ENCODE results near the gene MPDZ. TPM values are rescaled to one million over a fixed set of nuclear protein-coding genes. Genes with fewer than 3 reads are reported as not detected.

The MPDZ gene
- total RNA-seq, 4 donors from 2014 or later: 34.2 to 53.9 (median 45.1) TPM

GRCh38 chr9:13089666-13090065, 189.8 kb downstream of the MPDZ start:
- no peaks in the 10 kb centered on the region for H3K36me3 ChIP-seq

GRCh38 chr9:13088720-13089427, 190.6 kb downstream of the MPDZ start:
- 19 to 23% methylated on average over 10 of the region's 10 CpGs for WGBS, 2 donors
- TF ChIP-seq POLR2A (IDR thresholded peaks at IDR 0.05): no peak
- peak; percentile 20 to 73 (median 54) for TF ChIP-seq CTCF (IDR thresholded peaks at IDR 0.05)
- no peaks in the 10 kb centered on the region for H3K36me3 ChIP-seq
- intact Hi-C loops (cut with DNase I): loop anchor here (5.0 kb wide), 2 partner anchors 57 to 372 kb away; no protein-coding TSS in a partner anchor
- no peaks in the 10 kb centered on the region for H3K9me3 ChIP-seq
- no peak overlapping the region for H3K27ac ChIP-seq
- no peak overlapping the region for H3K4me3 ChIP-seq (replicated peaks in 1 of 3)
- DNase-seq: no peak
- H3K27me3 ChIP-seq: no peaks in the 10 kb centered on the region
- H3K4me1 ChIP-seq: no peaks in the 10 kb centered on the region

More at GRCh38 chr9:13089666-13090065, 189.8 kb downstream of the MPDZ start:
- no peaks in the 10 kb centered on the region for H3K4me1 ChIP-seq
- intact Hi-C loops (cut with DNase I): loop anchor here (5.0 kb wide), 2 partner anchors 57 to 372 kb away; no protein-coding TSS in a partner anchor
- no peaks in the 10 kb centered on the region for H3K27me3 ChIP-seq
- DNase-seq: no peak
- TF ChIP-seq POLR2A (IDR thresholded peaks at IDR 0.05): no peak
- TF ChIP-seq CTCF (IDR thresholded peaks at IDR 0.05): no peak
- no peak overlapping the region for H3K4me3 ChIP-seq (replicated peaks in 1 of 3)
- no peak overlapping the region for H3K27ac ChIP-seq
- no peaks in the 10 kb centered on the region for H3K9me3 ChIP-seq

GRCh38 chr9:13083963-13084528, 195.4 kb downstream of the MPDZ start:
- Histone ChIP-seq H3K36me3 (no peaks in the 10 kb centered on the region), H3K27ac (no peak overlapping the region), H3K27me3 (no peaks in the 10 kb centered on the region), H3K4me1 (no peaks in the 10 kb centered on the region), H3K9me3 (no peaks in the 10 kb centered on the region), H3K4me3 (replicated peaks in 1 of 3) (no peak overlapping the region)
- TF ChIP-seq CTCF (IDR thresholded peaks at IDR 0.05): no peak
- no peak for TF ChIP-seq POLR2A (IDR thresholded peaks at IDR 0.05)
- DNase-seq: no peak
- intact Hi-C loops (cut with DNase I): no loop called here
- 71 to 73% methylated on average over 1 of the region's 1 CpG for WGBS, 2 donors

- TF ChIP-seq CTCF (IDR thresholded peaks at IDR 0.05) (no peak), POLR2A (IDR thresholded peaks at IDR 0.05) (no peak)
- no peaks in the 10 kb centered on the region for H3K27me3 ChIP-seq
- DNase-seq: no peak
- no peak overlapping the region for H3K27ac ChIP-seq
- H3K4me1 ChIP-seq: no peaks in the 10 kb centered on the region
- no peak overlapping the region for H3K4me3 ChIP-seq (replicated peaks in 1 of 3)
- H3K9me3 ChIP-seq: no peaks in the 10 kb centered on the region
- intact Hi-C loops (cut with DNase I): no loop called here
- H3K36me3 ChIP-seq: no peaks in the 10 kb centered on the region
- WGBS, 2 donors: 79 to 82% methylated on average over 2 of the region's 2 CpGs
Observed at GRCh38 chr9:13083366-13083765, 196.1 kb downstream of the MPDZ start.

- TF ChIP-seq CTCF (IDR thresholded peaks at IDR 0.05): no peak
- no peak for TF ChIP-seq POLR2A (IDR thresholded peaks at IDR 0.05)
- Histone ChIP-seq H3K27ac (no peak overlapping the region), H3K27me3 (no peaks in the 10 kb centered on the region), H3K9me3 (no peaks in the 10 kb centered on the region), H3K4me3 (replicated peaks in 1 of 3) (no peak overlapping the region), H3K36me3 (no peaks in the 10 kb centered on the region), H3K4me1 (no peaks in the 10 kb centered on the region)
- intact Hi-C loops (cut with DNase I): no loop called here
- DNase-seq: no peak
- 94 to 97% methylated on average over 2 of the region's 2 CpGs for WGBS, 2 donors
Observed at GRCh38 chr9:13082796-13083195, 196.7 kb downstream of the MPDZ start.

Data from thyroid gland (tissue), 4 donors.